ENCODE results near the gene L3MBTL4.

- TF ChIP-seq, protein P1, sequence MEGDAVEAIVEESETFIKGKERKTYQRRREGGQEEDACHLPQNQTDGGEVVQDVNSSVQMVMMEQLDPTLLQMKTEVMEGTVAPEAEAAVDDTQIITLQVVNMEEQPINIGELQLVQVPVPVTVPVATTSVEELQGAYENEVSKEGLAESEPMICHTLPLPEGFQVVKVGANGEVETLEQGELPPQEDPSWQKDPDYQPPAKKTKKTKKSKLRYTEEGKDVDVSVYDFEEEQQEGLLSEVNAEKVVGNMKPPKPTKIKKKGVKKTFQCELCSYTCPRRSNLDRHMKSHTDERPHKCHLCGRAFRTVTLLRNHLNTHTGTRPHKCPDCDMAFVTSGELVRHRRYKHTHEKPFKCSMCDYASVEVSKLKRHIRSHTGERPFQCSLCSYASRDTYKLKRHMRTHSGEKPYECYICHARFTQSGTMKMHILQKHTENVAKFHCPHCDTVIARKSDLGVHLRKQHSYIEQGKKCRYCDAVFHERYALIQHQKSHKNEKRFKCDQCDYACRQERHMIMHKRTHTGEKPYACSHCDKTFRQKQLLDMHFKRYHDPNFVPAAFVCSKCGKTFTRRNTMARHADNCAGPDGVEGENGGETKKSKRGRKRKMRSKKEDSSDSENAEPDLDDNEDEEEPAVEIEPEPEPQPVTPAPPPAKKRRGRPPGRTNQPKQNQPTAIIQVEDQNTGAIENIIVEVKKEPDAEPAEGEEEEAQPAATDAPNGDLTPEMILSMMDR (IDR thresholded peaks at IDR 0.05) = no peak
- TF ChIP-seq POLR2A (IDR thresholded peaks at IDR 0.05) = no peak
Measured at GRCh38 chr18:6389005-6389404, 25.7 kb downstream of the L3MBTL4 start.

Data from body of pancreas (tissue), 4 donors.